Neural progenitor cell (in vitro differentiated cells): ENCODE data around the gene TCF7L2. TPM values are rescaled to one million over a fixed set of nuclear protein-coding genes. Genes with fewer than 3 reads are reported as not detected.

ENCODE experiments used
- DNase-seq: peaks from one replicate; pipeline ENCODE4 v3.0.0-alpha.2; 2016; ENCODE audit warnings: low spot score
- H2AFZ ChIP-seq: fragments of 200-600 bp; sonication (generic); replicated peaks from 2 replicates; pipeline ENCODE4 v1.6.1; 2016; ENCODE audit warnings: antibody characterized with exemption
- H3F3A ChIP-seq: fragments of 200-600 bp; sonication (generic); 2 replicates; pipeline ENCODE4 v1.6.1; 2016; ENCODE audit warnings: antibody characterized with exemption, low read depth
- H3K27ac ChIP-seq: fragments of 200-600 bp; sonication (generic); 2 replicates; pipeline ENCODE4 v1.5.1; 2016; ENCODE audit warnings: mild to moderate bottlenecking
- H3K27me3 ChIP-seq: fragments of 200-600 bp; sonication (generic); 2 replicates; pipeline ENCODE4 v1.6.1; 2016; ENCODE audit warnings: mild to moderate bottlenecking, moderate library complexity
- H3K36me3 ChIP-seq: fragments of 200-600 bp; sonication (generic); 2 replicates; pipeline ENCODE4 v1.5.1; 2016
- H3K4me1 ChIP-seq: fragments of 200-600 bp; sonication (generic); 2 replicates; pipeline ENCODE4 v1.6.1; 2016; ENCODE audit warnings: mixed run types
- H3K4me2 ChIP-seq: fragments of 200-600 bp; sonication (generic); 2 replicates; pipeline ENCODE4 v1.6.1; 2016
- H3K4me3 ChIP-seq: fragments of 200-600 bp; sonication (generic); 2 replicates; pipeline ENCODE4 v1.5.1; 2016
- H3K79me2 ChIP-seq: fragments of 200-600 bp; sonication (generic); 2 replicates; pipeline ENCODE4 v1.6.1; 2016; ENCODE audit warnings: low read depth
- H3K9ac ChIP-seq: fragments of 200-600 bp; sonication (generic); 2 replicates; pipeline ENCODE4 v1.6.1; 2016
- H3K9me3 ChIP-seq: fragments of 200-600 bp; sonication (generic); 2 replicates; pipeline ENCODE4 v1.5.1; 2016; ENCODE audit warnings: low read depth
- H4K20me1 ChIP-seq: fragments of 200-600 bp; sonication (generic); 2 replicates; pipeline ENCODE4 v1.6.1; 2016; ENCODE audit warnings: low read depth
- H3K27ac Mint-ChIP-seq: 3 replicates; pipeline ENCODE4 v1.8.0; 2021; ENCODE audit warnings: mixed read lengths
- H3K27me3 Mint-ChIP-seq: 2 replicates; pipeline ENCODE4 v1.8.0; 2022; ENCODE audit warnings: low read depth, mild to moderate bottlenecking, inconsistent platforms, moderate library complexity, mixed read lengths; ENCODE audit not compliant: insufficient read depth
- H3K36me3 Mint-ChIP-seq: 3 replicates; pipeline ENCODE4 v1.8.0; 2021; ENCODE audit warnings: mixed read lengths
- H3K4me1 Mint-ChIP-seq: 3 replicates; pipeline ENCODE4 v1.8.0; 2021; ENCODE audit warnings: mixed read lengths
- H3K4me3 Mint-ChIP-seq: 3 replicates; pipeline ENCODE4 v1.8.0; 2021; ENCODE audit warnings: mild to moderate bottlenecking, moderate library complexity, mixed read lengths
- H3K9me3 Mint-ChIP-seq: 3 replicates; pipeline ENCODE4 v1.8.0; 2020; ENCODE audit warnings: mixed read lengths
- CTCF ChIP-seq: fragments of 200-600 bp; sonication (generic); IDR thresholded peaks from 2 replicates; pipeline ENCODE4 v1.5.1; 2017; ENCODE audit warnings: antibody characterized with exemption, mild to moderate bottlenecking
- EZH2 ChIP-seq: fragments of 200-600 bp; sonication (generic); IDR thresholded peaks from 2 replicates; pipeline ENCODE4 v1.6.1; 2017; ENCODE audit warnings: antibody characterized with exemption, mild to moderate bottlenecking, moderate library complexity
- EZH2phosphoT487 ChIP-seq: fragments of 200-600 bp; sonication (generic); IDR thresholded peaks from 2 replicates; pipeline ENCODE4 v1.6.1; 2017; ENCODE audit warnings: antibody characterized with exemption
- total RNA-seq: library from RNA; depleted of rRNA; stranded (reverse); fragments of >200 nt; gene quantifications from 2 replicates; pipeline ENCODE4 v1.2.3, GENCODE V29; 2015; ENCODE audit warnings: low replicate concordance

Gene TCF7L2
- total RNA-seq, 1 donor from 2014 or later: 12.3 TPM

GRCh38 chr10:113121153-113121552 is 171.1 kb downstream of the TCF7L2 start:
- Mint-ChIP-seq H3K27me3 (no peaks in the 10 kb centered on the region), H3K4me1 (peaks cover 70% of the 10 kb centered on the region), H3K9me3 (no peaks in the 10 kb centered on the region), H3K27ac (no peak overlapping the region), H3K36me3 (peaks cover 3% of the 10 kb centered on the region), H3K4me3 (no peak overlapping the region)
- H3K27ac ChIP-seq: peak overlapping the region; percentile 57
- no peaks in the 10 kb centered on the region for H3K36me3 ChIP-seq
- H3K9ac ChIP-seq: no peak overlapping the region
- H3K9me3 ChIP-seq: no peaks in the 10 kb centered on the region
- peaks cover 60% of the 10 kb centered on the region for H3F3A ChIP-seq
- TF ChIP-seq CTCF: no peak
- no peak for TF ChIP-seq EZH2
- TF ChIP-seq EZH2phosphoT487: no peak
- peaks cover 84% of the 10 kb centered on the region for H3K4me1 ChIP-seq
- peak overlapping the region; percentile 27 for H3K4me2 ChIP-seq
- no peak overlapping the region for H2AFZ ChIP-seq
- DNase-seq: peak; percentile 28
- H3K4me3 ChIP-seq: no peak overlapping the region
- peaks cover 94% of the 10 kb centered on the region for H3K79me2 ChIP-seq
- H3K27me3 ChIP-seq: no peaks in the 10 kb centered on the region
- H4K20me1 ChIP-seq: peaks cover 62% of the 10 kb centered on the region

GRCh38 chr10:113122947-113123346 is 172.9 kb downstream of the TCF7L2 start:
- Histone ChIP-seq H3K4me2 (peak overlapping the region; percentile 19), H3K27me3 (no peaks in the 10 kb centered on the region), H3K4me3 (no peak overlapping the region), H2AFZ (no peak overlapping the region), H3K79me2 (peaks cover 84% of the 10 kb centered on the region), H3K27ac (no peak overlapping the region), H3F3A (peaks cover 77% of the 10 kb centered on the region), H3K4me1 (peaks cover 86% of the 10 kb centered on the region), H4K20me1 (peaks cover 75% of the 10 kb centered on the region), H3K9me3 (no peaks in the 10 kb centered on the region), H3K36me3 (no peaks in the 10 kb centered on the region), H3K9ac (no peak overlapping the region)
- Mint-ChIP-seq H3K27me3 (peaks cover 2% of the 10 kb centered on the region), H3K36me3 (peaks cover 3% of the 10 kb centered on the region), H3K4me1 (peaks cover 71% of the 10 kb centered on the region), H3K4me3 (no peak overlapping the region), H3K9me3 (no peaks in the 10 kb centered on the region), H3K27ac (no peak overlapping the region)
- TF ChIP-seq CTCF (no peak), EZH2 (no peak), EZH2phosphoT487 (no peak)
- DNase-seq: no peak

- no peak overlapping the region for H3K27ac ChIP-seq
- Mint-ChIP-seq H3K4me3 (peak overlapping the region; percentile 10), H3K36me3 (peaks cover 3% of the 10 kb centered on the region), H3K27ac (no peak overlapping the region), H3K9me3 (no peaks in the 10 kb centered on the region), H3K27me3 (peaks cover 4% of the 10 kb centered on the region), H3K4me1 (peaks cover 74% of the 10 kb centered on the region)
- H2AFZ ChIP-seq: no peak overlapping the region
- peaks cover 75% of the 10 kb centered on the region for H4K20me1 ChIP-seq
- no peaks in the 10 kb centered on the region for H3K27me3 ChIP-seq
- no peak for DNase-seq
- TF ChIP-seq CTCF (no peak), EZH2 (no peak), EZH2phosphoT487 (no peak)
- peaks cover 75% of the 10 kb centered on the region for H3K79me2 ChIP-seq
- no peaks in the 10 kb centered on the region for H3K36me3 ChIP-seq
- H3K4me1 ChIP-seq: peaks cover 89% of the 10 kb centered on the region
- peaks cover 86% of the 10 kb centered on the region for H3F3A ChIP-seq
- no peaks in the 10 kb centered on the region for H3K9me3 ChIP-seq
- H3K4me3 ChIP-seq: peak overlapping the region; percentile 48
- H3K4me2 ChIP-seq: peak overlapping the region; percentile 83
- H3K9ac ChIP-seq: no peak overlapping the region
Measured at GRCh38 chr10:113124724-113125123, 174.7 kb downstream of the TCF7L2 start.
